HG03196 (cell line): ENCODE results near the gene AIF1.
"Not testable (repeated sequence)": the region's sequence is repeated elsewhere in the genome, so short reads cannot be mapped to it uniquely, and the experiment has no call there.

Source experiments
- ATAC-seq: cut with Tn5 transposase; IDR thresholded peaks from one replicate; pipeline ENCODE4 v1.9.1; 2021; ENCODE audit not compliant: unreplicated experiment

AIF1 gene

DNA sequence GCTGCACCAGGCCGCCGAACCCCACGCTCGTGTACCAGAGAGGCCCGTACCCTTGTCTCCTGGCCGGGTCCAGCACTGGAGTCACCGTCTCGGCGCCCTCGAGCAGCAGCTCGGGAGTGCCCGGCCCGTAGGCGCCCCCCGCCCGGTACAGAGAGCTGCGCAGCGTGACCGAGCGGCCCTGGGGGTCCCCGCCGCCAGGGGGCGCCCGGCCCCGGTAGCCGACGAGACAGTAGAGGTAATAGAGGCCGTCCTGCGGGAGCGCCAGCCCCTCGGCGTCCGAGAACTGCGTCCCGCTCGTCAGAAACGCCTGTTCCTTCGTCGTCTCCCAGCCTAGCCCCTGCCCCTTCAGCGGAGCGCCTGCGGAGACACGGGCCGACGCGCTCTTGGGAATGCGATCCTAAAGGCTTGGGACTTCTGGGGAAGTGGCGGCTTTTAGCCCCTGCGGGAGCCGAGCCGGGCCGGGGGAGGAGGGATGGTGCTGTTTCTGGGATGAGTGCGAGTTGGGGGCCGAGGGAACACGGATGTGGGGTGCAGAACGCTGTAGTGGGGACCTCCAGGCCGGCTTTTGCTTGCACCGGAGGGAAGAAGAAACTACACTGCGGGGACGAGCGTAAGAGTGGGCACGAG is 34.1 kb upstream of the AIF1 start:
- peak; percentile 56 for ATAC-seq

DNA sequence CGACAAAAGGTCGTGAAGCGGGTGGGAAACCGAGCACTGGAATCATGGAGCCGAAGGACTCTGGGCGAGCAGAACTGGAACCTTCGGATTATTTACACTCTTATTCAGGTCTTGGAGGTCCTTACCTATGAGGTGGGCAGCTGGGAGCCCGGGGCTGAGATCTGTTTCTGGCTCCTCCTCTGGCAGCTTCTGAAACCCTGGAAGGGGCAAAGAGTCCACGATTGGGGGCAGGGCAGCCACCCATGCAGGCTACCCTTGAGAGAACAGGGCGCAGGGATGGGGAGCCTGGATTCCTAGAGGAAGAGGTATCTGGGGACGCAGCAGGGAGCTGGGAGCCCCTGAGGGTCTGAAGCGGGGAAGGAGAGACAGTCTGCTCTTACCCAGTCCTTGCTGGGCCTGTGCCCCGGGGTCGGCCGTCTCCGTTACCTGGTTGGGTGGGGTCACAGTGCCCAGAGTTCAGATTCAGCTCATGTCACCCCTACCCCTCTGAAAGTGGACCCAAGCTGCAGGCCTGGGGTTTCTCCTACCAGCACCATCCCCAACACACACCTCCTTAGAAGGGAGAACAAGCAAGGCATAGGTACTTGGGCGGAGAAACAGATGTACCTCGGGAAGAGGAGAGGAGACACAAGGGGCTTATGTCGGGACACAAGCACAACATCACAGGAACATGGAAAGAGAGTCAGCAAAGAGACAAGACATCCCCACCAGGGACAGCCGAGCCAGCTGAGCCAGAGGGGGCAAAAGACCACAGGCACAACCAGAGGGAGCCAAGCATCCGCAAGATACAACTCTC is 33.4 kb upstream of the AIF1 start:
- ATAC-seq: no peak

GRCh38 chr6:31582230-31582643 is 32.8 kb upstream of the AIF1 start, which contains the start of gene LTB:
LTB (minus strand) TSS chr6:31582424; CDS start chr6:31582417, 7 bp downstream.
- no peak for ATAC-seq

GRCh38 chr6:31585491-31585890 is 29.5 kb upstream of the AIF1 start:
- no peak for ATAC-seq

DNA sequence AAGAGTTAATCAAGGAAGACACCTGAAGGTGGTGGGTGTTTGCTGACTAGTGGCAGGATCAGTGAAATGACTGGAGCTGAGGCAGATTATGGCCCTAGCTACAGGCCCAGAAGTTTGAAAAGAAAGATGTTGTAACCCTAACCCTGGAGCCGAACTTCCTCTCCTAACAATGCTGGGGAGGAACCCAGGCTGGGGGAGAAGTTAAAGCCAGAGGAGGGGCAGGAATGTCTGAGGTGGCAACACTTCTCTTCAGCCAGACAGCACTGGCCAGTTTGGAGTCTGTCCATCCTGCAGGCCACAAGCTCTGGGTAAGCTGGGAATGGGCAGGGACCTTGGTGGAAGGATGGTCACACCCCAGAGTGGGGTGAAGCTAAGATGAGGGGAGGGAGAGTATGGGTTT is 29.0 kb upstream of the AIF1 start, which contains the start of gene LST1:
TSS of gene LST1 (plus strand) at position 270 of the 400 bp plus-strand sequence. CDS start 1,023 bp downstream, outside the sequence.
- no peak for ATAC-seq

DNA sequence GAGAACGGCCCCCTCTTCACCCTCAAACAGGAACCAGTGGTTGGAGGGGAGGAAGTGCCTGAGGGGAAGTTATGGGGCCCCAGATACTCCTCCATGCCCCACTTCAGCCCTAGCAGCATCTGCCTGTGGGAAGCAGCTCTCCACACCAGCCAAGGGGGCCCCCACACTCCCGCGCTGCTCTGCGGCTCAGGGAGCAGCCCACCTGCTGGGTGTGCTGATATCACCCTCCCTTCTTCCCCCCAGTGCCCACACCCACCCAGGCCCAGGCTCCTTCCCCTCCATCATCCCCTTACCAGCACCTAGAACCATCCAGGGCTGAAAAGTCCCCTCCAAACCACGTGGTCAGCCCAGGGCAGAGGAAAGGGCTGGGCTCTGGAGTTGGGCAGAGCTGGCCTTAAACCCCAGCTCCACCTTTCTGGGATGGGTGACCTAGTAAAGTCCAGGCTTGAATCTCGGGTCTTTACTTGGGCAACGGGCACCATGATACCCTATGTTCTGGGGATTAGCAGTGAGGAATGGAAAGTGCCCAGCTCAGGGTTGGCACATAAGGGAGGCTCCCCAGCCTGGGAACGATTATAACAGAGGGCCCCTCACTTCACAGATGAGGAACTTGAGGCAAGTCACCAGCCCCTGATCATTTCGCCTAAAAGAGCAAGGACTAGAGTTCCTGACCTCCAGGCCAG is 28.3 kb upstream of the AIF1 start:
- no peak for ATAC-seq

DNA sequence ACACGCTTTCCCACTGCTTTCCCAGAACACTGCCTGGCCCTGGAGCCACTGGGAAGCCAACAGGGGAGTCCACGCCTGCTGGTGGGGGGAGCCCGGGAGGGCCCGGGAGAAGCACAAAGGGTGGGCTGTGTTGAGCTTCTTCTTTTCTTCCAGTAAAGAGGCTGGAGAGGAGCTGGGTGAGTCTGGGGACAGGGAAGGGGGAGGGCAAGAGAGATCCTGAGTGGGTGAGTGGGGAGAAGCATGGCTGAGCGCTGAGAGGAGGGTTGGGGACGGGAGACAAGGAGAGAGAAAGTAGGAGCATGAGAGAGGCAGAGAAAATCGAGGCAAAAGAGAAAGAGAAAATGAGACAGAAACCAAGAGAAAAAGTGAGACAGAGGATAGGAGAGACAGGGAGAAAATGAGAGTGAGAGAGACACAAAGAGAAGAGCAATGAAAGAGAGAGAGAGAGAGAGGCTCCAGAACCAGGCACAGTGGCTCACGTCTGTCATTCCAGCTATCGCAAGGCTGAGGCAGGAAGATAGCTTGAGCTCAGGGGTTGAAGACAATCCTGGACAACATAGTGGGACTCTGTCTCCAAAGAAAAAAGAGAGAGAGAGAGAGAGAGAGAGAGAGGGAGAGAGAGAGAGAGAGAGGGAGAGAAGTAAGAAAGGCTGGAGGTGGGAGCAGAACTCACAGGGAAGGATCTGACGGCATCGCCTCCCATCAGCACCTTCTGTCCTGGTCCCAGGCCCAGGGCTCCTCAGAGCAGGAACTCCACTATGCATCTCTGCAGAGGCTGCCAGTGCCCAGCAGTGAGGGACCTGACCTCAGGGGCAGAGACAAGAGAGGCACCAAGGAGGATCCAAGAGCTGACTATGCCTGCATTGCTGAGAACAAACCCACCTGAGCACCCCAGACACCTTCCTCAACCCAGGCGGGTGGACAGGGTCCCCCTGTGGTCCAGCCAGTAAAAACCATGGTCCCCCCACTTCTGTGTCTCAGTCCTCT is 26.9 kb upstream of the AIF1 start:
- no peak for ATAC-seq

GRCh38 chr6:31588871-31589650 is 26.0 kb upstream of the AIF1 start:
- ATAC-seq: no peak

DNA sequence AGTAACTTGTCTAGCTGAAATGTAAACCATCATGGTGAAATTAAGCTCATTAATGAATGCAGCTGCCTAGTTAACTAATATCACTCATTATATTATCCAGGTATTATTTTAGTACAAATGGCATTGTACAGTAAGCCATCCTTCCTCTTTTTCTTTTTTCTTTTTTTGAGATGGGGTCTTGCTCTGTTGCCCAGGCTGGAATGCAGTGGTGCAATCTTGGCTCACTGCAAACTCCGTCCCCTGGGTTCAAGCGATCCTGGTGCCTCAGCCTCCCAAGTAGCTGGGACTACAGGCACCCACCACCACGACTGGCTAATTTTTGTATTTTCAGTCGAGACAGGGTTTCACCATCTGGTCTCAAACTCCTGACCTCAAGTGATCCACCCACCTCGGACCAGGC is 24.3 kb upstream of the AIF1 start:
- not testable (repeated sequence) for ATAC-seq

DNA sequence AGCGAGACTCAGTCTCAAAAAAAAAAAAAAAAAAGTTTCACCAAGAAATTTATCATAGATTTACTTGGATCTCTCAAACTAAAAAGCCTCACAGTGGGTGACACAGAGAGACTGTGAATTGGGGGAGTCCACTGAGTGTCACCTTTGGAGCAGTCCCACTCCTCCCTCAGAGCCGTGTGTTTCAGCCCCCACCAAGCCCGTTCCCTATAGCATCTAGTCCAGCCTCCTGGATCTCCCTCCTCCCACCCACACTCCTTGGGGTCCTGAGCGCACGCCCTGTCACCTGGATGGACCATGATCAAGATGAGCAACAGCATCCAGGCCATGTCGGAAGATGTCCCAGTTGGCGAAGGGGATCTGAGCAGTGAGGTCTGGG is 22.6 kb upstream of the AIF1 start:
- ATAC-seq: no peak

DNA sequence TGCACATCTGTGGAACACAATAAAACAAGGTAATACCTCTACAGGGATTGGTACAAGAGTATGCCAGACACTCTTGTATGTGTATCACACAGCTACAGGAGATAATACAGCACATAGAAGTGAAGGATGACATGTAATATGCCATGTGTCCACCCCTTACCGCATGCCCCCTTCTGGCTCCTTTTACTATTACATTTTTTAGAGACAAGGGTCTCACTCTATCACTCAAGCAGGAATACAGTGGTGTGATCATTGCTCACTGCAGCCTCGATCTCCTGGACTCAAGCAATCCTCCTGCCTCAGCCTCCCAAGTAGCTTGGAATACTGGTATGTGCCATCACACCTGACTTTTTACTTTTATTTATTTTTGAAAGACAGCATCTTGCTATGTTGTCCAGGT is 18.0 kb upstream of the AIF1 start:
- no peak for ATAC-seq

DNA sequence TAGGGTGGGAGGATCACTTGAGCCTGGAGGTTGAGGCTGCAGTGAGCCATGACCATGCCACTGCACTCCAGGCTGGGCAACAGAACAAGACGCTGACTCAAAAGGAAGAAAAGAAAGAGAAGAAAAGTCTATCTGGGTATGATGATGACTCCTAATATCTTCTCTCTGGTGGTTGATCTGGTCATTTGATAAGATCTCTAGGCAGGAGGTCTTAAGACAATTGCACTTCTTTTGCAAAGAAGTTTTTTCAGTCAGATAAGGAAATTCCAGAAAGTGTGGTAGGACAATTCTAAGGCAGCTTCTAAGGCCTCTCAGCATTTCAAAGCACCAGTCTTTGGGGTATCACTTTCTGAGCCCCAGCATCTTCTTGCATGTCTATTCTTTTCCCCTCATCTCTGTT is 7.7 kb upstream of the AIF1 start:
- no peak for ATAC-seq

DNA sequence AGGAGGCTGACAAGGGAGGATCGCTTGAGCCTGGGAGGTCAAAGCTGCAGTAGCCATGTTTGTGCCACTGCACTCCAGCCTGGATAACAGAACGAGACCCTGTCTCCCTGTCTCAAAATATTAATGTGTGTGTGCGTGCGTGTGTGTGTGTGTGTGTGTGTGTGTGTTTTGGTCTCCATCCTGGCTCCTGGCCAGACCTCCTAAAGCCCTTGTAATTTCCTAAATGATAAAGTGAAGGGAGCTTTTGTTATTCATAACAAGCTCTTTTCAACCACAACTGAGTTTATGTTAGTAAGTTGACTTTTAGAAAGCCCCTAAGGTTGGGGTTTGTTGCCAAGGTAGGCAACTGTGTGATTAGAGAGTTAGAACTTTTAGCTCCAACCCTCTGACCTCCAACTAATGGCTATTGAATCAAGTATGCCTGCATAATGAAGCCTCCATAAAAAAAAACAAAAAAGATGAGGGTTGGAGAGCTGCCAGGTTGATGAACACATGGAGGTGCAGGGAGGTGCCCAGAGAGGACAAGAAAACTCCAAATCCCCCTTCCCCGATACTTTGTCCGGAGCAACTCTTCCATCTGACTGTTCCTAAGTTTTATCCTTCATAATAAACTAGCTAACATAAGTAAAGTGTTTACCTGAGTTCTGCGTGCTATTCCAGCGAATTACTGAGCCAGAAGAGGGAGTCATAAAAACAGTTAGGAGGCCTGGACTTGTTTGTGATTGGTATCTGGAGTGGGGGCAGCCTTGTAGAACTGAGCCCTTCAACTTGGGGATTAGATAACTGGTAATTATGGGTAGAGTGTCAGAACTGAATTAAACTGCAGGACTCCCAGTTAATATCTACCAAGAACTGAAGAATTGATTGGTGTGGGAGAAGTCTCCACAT is 5.3 kb upstream of the AIF1 start:
- no peak for ATAC-seq

GRCh38 chr6:31610968-31611367 is 4.1 kb upstream of the AIF1 start:
- no peak for ATAC-seq

- no peak for ATAC-seq
Observed at GRCh38 chr6:31614075-31614619, 887 bp upstream of the AIF1 start.

GRCh38 chr6:31615748-31616147 is 714 bp downstream of the AIF1 start:
- ATAC-seq: no peak

DNA sequence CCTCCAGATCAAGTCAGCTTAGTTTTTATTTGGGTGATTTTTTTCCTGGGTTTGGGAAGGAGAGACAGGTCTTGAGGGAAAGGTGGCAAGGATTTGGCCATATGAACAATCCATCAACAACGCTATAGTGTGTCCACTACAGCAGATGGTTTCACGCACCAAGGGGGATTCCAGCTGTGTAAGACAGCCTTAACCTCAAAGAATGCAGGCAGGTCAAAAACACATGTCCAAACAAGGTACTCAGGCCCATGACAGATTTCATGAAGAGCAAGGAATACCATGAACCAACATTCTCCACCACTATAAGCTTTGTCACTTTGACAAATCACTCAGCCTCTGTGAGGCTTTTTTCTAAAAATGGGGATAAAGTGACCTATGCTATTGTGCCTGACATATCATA is 2.0 kb downstream of the AIF1 start:
- ATAC-seq: no peak

- ATAC-seq: peak; percentile 80
Observed at GRCh38 chr6:31619805-31620585, 5.0 kb downstream of the AIF1 start.
